IgD-negative memory B cell (primary cell): ENCODE measurements around the gene FBXO38. TPM values are rescaled to one million over a fixed set of nuclear protein-coding genes. Genes with fewer than 3 reads are reported as not detected.

Experiments used
- H3K27ac Mint-ChIP-seq, 3 donors: one replicate each; pipeline ENCODE4 v1.8.0; 2020 to 2022; ENCODE audit warnings: mild to moderate bottlenecking in 3 of 3, mixed read lengths in 3 of 3, moderate library complexity in 1 of 3
- H3K27me3 Mint-ChIP-seq: one replicate; pipeline ENCODE4 v1.8.0; 2021; ENCODE audit warnings: mixed read lengths
- H3K36me3 Mint-ChIP-seq: one replicate; pipeline ENCODE4 v1.8.0; 2020; ENCODE audit warnings: mild to moderate bottlenecking, mixed read lengths
- H3K4me1 Mint-ChIP-seq, 3 donors: one replicate each; pipeline ENCODE4 v1.8.0; 2020 to 2022; ENCODE audit warnings: mixed read lengths in 3 of 3, mild to moderate bottlenecking in 1 of 3
- H3K4me3 Mint-ChIP-seq, 4 donors: one replicate each; pipeline ENCODE4 v1.8.0; 2020 to 2022; ENCODE audit warnings: mild to moderate bottlenecking in 4 of 4, mixed read lengths in 4 of 4, moderate library complexity in 3 of 4
- H3K9me3 Mint-ChIP-seq, 3 donors: one replicate each; pipeline ENCODE4 v1.8.0; 2020 to 2021; ENCODE audit warnings: mixed read lengths in 3 of 3, mild to moderate bottlenecking in 1 of 3
- polyA plus RNA-seq: library from polyadenylated mRNA; unstranded; fragments of 300-500 nt; fragmentation: Illumina TruSeq; gene quantifications from one replicate; pipeline ENCODE4 v1.2.3, GENCODE V29; 2021

The FBXO38 gene
- polyA plus RNA-seq, 1 donor from 2014 or later = 20.1 TPM

GRCh38 chr5:148372893-148373292, 10.9 kb upstream of the FBXO38 start:
- Mint-ChIP-seq H3K27ac (no peak overlapping the region), H3K4me3 (no peak overlapping the region), H3K27me3 (no peaks in the 10 kb centered on the region), H3K36me3 (peaks cover 3% of the 10 kb centered on the region), H3K4me1 (no peaks in the 10 kb centered on the region), H3K9me3 (peaks cover 5 to 11% (median 7%) of the 10 kb centered on the region in 3 donors)

- Mint-ChIP-seq H3K9me3 (peaks cover 0 to 9% (median 5%) of the 10 kb centered on the region in 3 donors), H3K36me3 (peaks cover 3% of the 10 kb centered on the region), H3K4me1 (no peaks in the 10 kb centered on the region), H3K4me3 (no peak overlapping the region), H3K27ac (no peak overlapping the region), H3K27me3 (no peaks in the 10 kb centered on the region)
These were observed 8.9 kb upstream of the FBXO38 start for GRCh38 chr5:148374690-148375360.

- no peak overlapping the region for H3K27ac Mint-ChIP-seq
- no peaks in the 10 kb centered on the region for H3K27me3 Mint-ChIP-seq
- no peak overlapping the region for H3K4me3 Mint-ChIP-seq
- peaks cover 3% of the 10 kb centered on the region for H3K36me3 Mint-ChIP-seq
- H3K9me3 Mint-ChIP-seq = peaks cover 0 to 9% (median 5%) of the 10 kb centered on the region in 3 donors
- no peaks in the 10 kb centered on the region for H3K4me1 Mint-ChIP-seq
These were observed 7.6 kb upstream of the FBXO38 start for GRCh38 chr5:148376198-148376597.

- H3K27ac Mint-ChIP-seq = no peak overlapping the region
- H3K27me3 Mint-ChIP-seq = peaks cover 3% of the 10 kb centered on the region
- H3K4me3 Mint-ChIP-seq = no peak overlapping the region
These were observed 5.1 kb upstream of the FBXO38 start for GRCh38 chr5:148378670-148379069.

GRCh38 chr5:148379340-148379739, 4.4 kb upstream of the FBXO38 start:
- no peak overlapping the region for H3K27ac Mint-ChIP-seq
- H3K27me3 Mint-ChIP-seq = peaks cover 3% of the 10 kb centered on the region
- peaks cover 3% of the 10 kb centered on the region for H3K36me3 Mint-ChIP-seq
- peaks cover 0 to 9% (median 5%) of the 10 kb centered on the region in 3 donors for H3K9me3 Mint-ChIP-seq
- H3K4me1 Mint-ChIP-seq = peaks cover 4 to 9% (median 6%) of the 10 kb centered on the region in 3 donors
- no peak overlapping the region for H3K4me3 Mint-ChIP-seq

More at GRCh38 chr5:148378670-148379069, 5.1 kb upstream of the FBXO38 start:
- H3K36me3 Mint-ChIP-seq = peaks cover 3% of the 10 kb centered on the region
- peaks cover 3 to 5% (median 4%) of the 10 kb centered on the region in 3 donors for H3K4me1 Mint-ChIP-seq
- H3K9me3 Mint-ChIP-seq = peaks cover 0 to 9% (median 5%) of the 10 kb centered on the region in 3 donors

- H3K4me1 Mint-ChIP-seq = peaks cover 17 to 32% (median 18%) of the 10 kb centered on the region in 3 donors
- peak overlapping the region in 1 of 4 donors; percentile 36 for H3K4me3 Mint-ChIP-seq
- H3K36me3 Mint-ChIP-seq = peaks cover 3% of the 10 kb centered on the region
- no peak overlapping the region for H3K27ac Mint-ChIP-seq
- peaks cover 3% of the 10 kb centered on the region for H3K27me3 Mint-ChIP-seq
- peaks cover 0 to 9% (median 5%) of the 10 kb centered on the region in 3 donors for H3K9me3 Mint-ChIP-seq
These were observed 1.9 kb upstream of the FBXO38 start for GRCh38 chr5:148381906-148382305.

GRCh38 chr5:148382961-148383360, 797 bp upstream of the FBXO38 start:
- peak overlapping the region; percentile 82 to 98 (median 97) for H3K27ac Mint-ChIP-seq
- peak overlapping the region; percentile 85 to 94 (median 90) for H3K4me3 Mint-ChIP-seq
- H3K9me3 Mint-ChIP-seq = peaks cover 0 to 9% (median 5%) of the 10 kb centered on the region in 3 donors
- peaks cover 17 to 37% (median 22%) of the 10 kb centered on the region in 3 donors for H3K4me1 Mint-ChIP-seq
- peaks cover 3% of the 10 kb centered on the region for H3K27me3 Mint-ChIP-seq
- no peaks in the 10 kb centered on the region for H3K36me3 Mint-ChIP-seq

- Mint-ChIP-seq H3K9me3 (peaks cover 0 to 3% (median 0%) of the 10 kb centered on the region in 3 donors), H3K4me1 (peaks cover 23 to 47% (median 28%) of the 10 kb centered on the region in 3 donors), H3K27ac (peak overlapping the region; percentile 82 to 98 (median 97)), H3K36me3 (no peaks in the 10 kb centered on the region), H3K4me3 (peak overlapping the region; percentile 85 to 94 (median 90)), H3K27me3 (peaks cover 3% of the 10 kb centered on the region)
These were observed 601 bp downstream of the FBXO38 start for GRCh38 chr5:148384380-148384737.

GRCh38 chr5:148385094-148385493, 1.3 kb downstream of the FBXO38 start:
- Mint-ChIP-seq H3K9me3 (no peaks in the 10 kb centered on the region), H3K27me3 (peaks cover 3% of the 10 kb centered on the region), H3K4me1 (peaks cover 23 to 49% (median 28%) of the 10 kb centered on the region in 3 donors), H3K27ac (peak overlapping the region in 2 of 3 donors; percentile 82 to 97), H3K36me3 (no peaks in the 10 kb centered on the region), H3K4me3 (peak overlapping the region; percentile 38 to 94 (median 86))

GRCh38 chr5:148386041-148386440, 2.3 kb downstream of the FBXO38 start:
- Mint-ChIP-seq H3K27ac (peak overlapping the region in 1 of 3 donors; percentile 82), H3K27me3 (peaks cover 3% of the 10 kb centered on the region), H3K9me3 (no peaks in the 10 kb centered on the region), H3K4me3 (peak overlapping the region in 2 of 4 donors; percentile 3 to 87), H3K36me3 (no peaks in the 10 kb centered on the region), H3K4me1 (peaks cover 25 to 54% (median 35%) of the 10 kb centered on the region in 3 donors)

- peak overlapping the region in 2 of 3 donors; percentile 6 to 36 for H3K27ac Mint-ChIP-seq
- peak overlapping the region in 1 of 4 donors; percentile 64 for H3K4me3 Mint-ChIP-seq
- H3K4me1 Mint-ChIP-seq = peaks cover 29 to 57% (median 45%) of the 10 kb centered on the region in 3 donors
- H3K9me3 Mint-ChIP-seq = no peaks in the 10 kb centered on the region
- H3K36me3 Mint-ChIP-seq = no peaks in the 10 kb centered on the region
- H3K27me3 Mint-ChIP-seq = no peaks in the 10 kb centered on the region
These were observed 3.6 kb downstream of the FBXO38 start for GRCh38 chr5:148387325-148387724.

- H3K27ac Mint-ChIP-seq = peak overlapping the region in 1 of 3 donors; percentile 36
- H3K36me3 Mint-ChIP-seq = no peaks in the 10 kb centered on the region
- no peaks in the 10 kb centered on the region for H3K27me3 Mint-ChIP-seq
- peak overlapping the region in 1 of 4 donors; percentile 5 for H3K4me3 Mint-ChIP-seq
- no peaks in the 10 kb centered on the region for H3K9me3 Mint-ChIP-seq
- peaks cover 28 to 54% (median 46%) of the 10 kb centered on the region in 3 donors for H3K4me1 Mint-ChIP-seq
These were observed 4.9 kb downstream of the FBXO38 start for GRCh38 chr5:148388696-148389095.

- H3K4me3 Mint-ChIP-seq = no peak overlapping the region
- H3K9me3 Mint-ChIP-seq = no peaks in the 10 kb centered on the region
- no peak overlapping the region for H3K27ac Mint-ChIP-seq
- H3K4me1 Mint-ChIP-seq = peaks cover 23 to 44% (median 36%) of the 10 kb centered on the region in 3 donors
- H3K36me3 Mint-ChIP-seq = no peaks in the 10 kb centered on the region
- H3K27me3 Mint-ChIP-seq = no peaks in the 10 kb centered on the region
These were observed 7.2 kb downstream of the FBXO38 start for GRCh38 chr5:148390914-148391313.

GRCh38 chr5:148391422-148391821, 7.7 kb downstream of the FBXO38 start:
- no peaks in the 10 kb centered on the region for H3K27me3 Mint-ChIP-seq
- H3K36me3 Mint-ChIP-seq = no peaks in the 10 kb centered on the region
- peaks cover 18 to 44% (median 31%) of the 10 kb centered on the region in 3 donors for H3K4me1 Mint-ChIP-seq
- H3K9me3 Mint-ChIP-seq = no peaks in the 10 kb centered on the region
- no peak overlapping the region for H3K4me3 Mint-ChIP-seq
- no peak overlapping the region for H3K27ac Mint-ChIP-seq

GRCh38 chr5:148393390-148393741, 9.6 kb downstream of the FBXO38 start:
- Mint-ChIP-seq H3K4me1 (peaks cover 17 to 46% (median 27%) of the 10 kb centered on the region in 3 donors), H3K27ac (no peak overlapping the region), H3K4me3 (no peak overlapping the region), H3K9me3 (no peaks in the 10 kb centered on the region), H3K36me3 (no peaks in the 10 kb centered on the region), H3K27me3 (no peaks in the 10 kb centered on the region)

- H3K9me3 Mint-ChIP-seq = no peaks in the 10 kb centered on the region
- H3K27me3 Mint-ChIP-seq = no peaks in the 10 kb centered on the region
- H3K36me3 Mint-ChIP-seq = no peaks in the 10 kb centered on the region
- H3K4me1 Mint-ChIP-seq = peaks cover 11 to 51% (median 15%) of the 10 kb centered on the region in 3 donors
- H3K27ac Mint-ChIP-seq = no peak overlapping the region
- H3K4me3 Mint-ChIP-seq = no peak overlapping the region
These were observed 10.8 kb downstream of the FBXO38 start for GRCh38 chr5:148394587-148395019.
